Panc1 (cell line): ENCODE measurements around the gene MTG1. TPM values are rescaled to one million over a fixed set of nuclear protein-coding genes. Genes with fewer than 3 reads are reported as not detected.
A peak's percentile ranks its signal among the peaks of the same experiment; 100 is the strongest.

Experiments
- ATAC-seq: fragments of 200-7000 bp; cut with Tn5 transposase; 2 replicates; pipeline ENCODE4 v1.9.1; 2020; ENCODE audit warnings: mild to moderate bottlenecking, moderate library complexity
- BruUV-seq: library from RNA; stranded (reverse); fragments of 400-500 nt; replicated peaks from 2 replicates; lab custom pipeline; 2021; lab: Mats Ljungman, UMichigan
- CTCF ChIA-PET: fragments of 300-600 bp; sonication (Branson Sonifier 250); formaldehyde crosslinking; loops from one replicate; lab custom pipeline; 2022; ENCODE audit warnings: antibody characterized with exemption; lab: Charles Lee
- POLR2A ChIA-PET: fragments of 300-600 bp; sonication (Branson Sonifier 250); formaldehyde crosslinking; loops from one replicate; lab custom pipeline; 2022; ENCODE audit warnings: antibody characterized with exemption; lab: Charles Lee
- DNase-seq: peaks from one replicate; pipeline ENCODE4 v3.0.0-alpha.2; 2010; ENCODE audit warnings: low read depth, low spot score
- H3K27ac ChIP-seq: 2 replicates; pipeline ENCODE4 v1.5.1; 2011; ENCODE audit warnings: mild to moderate bottlenecking, low read length, inconsistent platforms
- H3K27me3 ChIP-seq: fragments of 200-500 bp; sonication (Bioruptor generic); 2 replicates; pipeline ENCODE4 v1.6.0; 2014; ENCODE audit warnings: low read length, inconsistent platforms; ENCODE audit not compliant: control insufficient read depth, insufficient read depth
- H3K36me3 ChIP-seq: fragments of 200-500 bp; sonication (Bioruptor generic); 2 replicates; pipeline ENCODE4 v1.5.1; 2014; ENCODE audit warnings: inconsistent platforms, mild to moderate bottlenecking, low read length, moderate library complexity; ENCODE audit not compliant: control insufficient read depth, insufficient read depth
- H3K4me1 ChIP-seq: 2 replicates; pipeline ENCODE4 v1.5.1; 2011; ENCODE audit warnings: inconsistent platforms, mild to moderate bottlenecking, low read length, moderate library complexity; ENCODE audit not compliant: control insufficient read depth, insufficient read depth
- H3K4me3 ChIP-seq, 2 experiments: 2 replicates each; pipeline ENCODE4 v1.5.1; 2011 to 2012; ENCODE audit warnings: low read depth in 2 of 2, low read length in 2 of 2, mild to moderate bottlenecking in 2 of 2, inconsistent platforms in 1 of 2, moderate library complexity in 1 of 2
- H3K9me3 ChIP-seq: fragments of 200-500 bp; sonication (Bioruptor generic); 2 replicates; pipeline ENCODE4 v1.5.1; 2014; ENCODE audit warnings: low read depth, mild to moderate bottlenecking, inconsistent platforms, low read length, moderate library complexity; ENCODE audit not compliant: control insufficient read depth, insufficient read depth
- CTCF ChIP-seq: fragments of 450-650 bp; IDR thresholded peaks from 2 replicates; pipeline ENCODE4 v1.5.1; 2017; ENCODE audit warnings: mild to moderate bottlenecking
- POLR2AphosphoS5 ChIP-seq: IDR thresholded peaks from 2 replicates; pipeline ENCODE4 v1.6.1; 2012; ENCODE audit warnings: mild to moderate bottlenecking, low read depth, low read length, moderate library complexity
- REST ChIP-seq, 2 experiments: IDR thresholded peaks; 2 replicates each; pipeline ENCODE4 v1.6.1; 2011 to 2012; ENCODE audit warnings: low read depth in 2 of 2, control low read depth in 1 of 2, low read length in 1 of 2, mild to moderate bottlenecking in 1 of 2, moderate library complexity in 1 of 2; ENCODE audit not compliant: insufficient read depth in 1 of 2
- SIN3A ChIP-seq: IDR thresholded peaks from 2 replicates; pipeline ENCODE4 v1.6.1; 2012; ENCODE audit warnings: low read depth, mild to moderate bottlenecking, low read length, moderate library complexity, borderline replicate concordance; ENCODE audit not compliant: insufficient read depth
- TCF7L2 ChIP-seq: IDR thresholded peaks from 2 replicates; pipeline ENCODE4 v1.6.1; 2011; ENCODE audit warnings: mild to moderate bottlenecking, low read depth, low read length, inconsistent platforms
- in situ Hi-C: cut with HindIII; loops from 2 replicates; pipeline ENCODE4 v1.10.0; 2016; ENCODE audit warnings: low sequenced_read_pairs, low pct_unique_long_range_greater_than_20kb
- intact Hi-C: fragments of 100-400 bp; cut with micrococcal nuclease; formaldehyde crosslinking; loops from one replicate; pipeline ENCODE4 v1.10.0; 2022; ENCODE audit not compliant: unreplicated experiment
- total RNA-seq: library from RNA; stranded (reverse); gene quantifications from one replicate; pipeline ENCODE4 v1.2.1, GENCODE V29; 2021; ENCODE audit not compliant: unreplicated experiment

Gene MTG1
- total RNA-seq, 1 experiment from 2014 or later, result 96.4 TPM

GRCh38 chr10:133442967-133443924 lies 49.3 kb downstream of the MTG1 start:
- H3K4me1 ChIP-seq, result no peaks in the 10 kb centered on the region
- no TSS peak for BruUV-seq
- ATAC-seq (peak; percentile 44; the same call in 1 of the 2 replicates), DNase-seq (no peak)
- H3K9me3 ChIP-seq, result peaks cover 10% of the 10 kb centered on the region; the same call in 1 of the 2 replicates
- intact Hi-C loops, result no loop called here
- ChIA-PET POLR2A (no interaction called here), CTCF (no interaction called here)
- in situ Hi-C loops, result no loop called here
- H3K27me3 ChIP-seq, result no peaks in the 10 kb centered on the region
- H3K27ac ChIP-seq, result no peak overlapping the region
- TF ChIP-seq REST (IDR thresholded peaks at IDR 0.05; ENCODE audit: insufficient read depth in 1 of 2, low read depth in 2 of 2, low read length in 1 of 2), result no peak
- no peak for TF ChIP-seq TCF7L2
- no peak for TF ChIP-seq SIN3A
- TF ChIP-seq CTCF, result no peak
- TF ChIP-seq POLR2AphosphoS5, result no peak
- no peaks in the 10 kb centered on the region for H3K36me3 ChIP-seq
- no peak overlapping the region for H3K4me3 ChIP-seq

GRCh38 chr10:133444342-133445267 lies 50.6 kb downstream of the MTG1 start:
- H3K9me3 ChIP-seq, result peaks cover 19% of the 10 kb centered on the region; the same call in 1 of the 2 replicates
- in situ Hi-C loops, result no loop called here
- POLR2A ChIA-PET, result no interaction called here
- no peak for TF ChIP-seq SIN3A
- TF ChIP-seq TCF7L2, result no peak
- TF ChIP-seq POLR2AphosphoS5, result no peak
- no peak for TF ChIP-seq CTCF
- TF ChIP-seq REST (IDR thresholded peaks at IDR 0.05; ENCODE audit: insufficient read depth in 1 of 2, low read depth in 2 of 2, low read length in 1 of 2), result no peak
- CTCF ChIA-PET, result no interaction called here
- DNase-seq, result no peak
- no peaks in the 10 kb centered on the region for H3K36me3 ChIP-seq
- no peak overlapping the region for H3K27ac ChIP-seq
- no peak for ATAC-seq
- intact Hi-C loops, result no loop called here
- no peaks in the 10 kb centered on the region for H3K27me3 ChIP-seq
- no TSS peak for BruUV-seq
- no peaks in the 10 kb centered on the region for H3K4me1 ChIP-seq
- H3K4me3 ChIP-seq, result no peak overlapping the region
